SK-N-MC (cell line): Measurements from ENCODE around the gene CELA1.

Source experiments
- EZH2 ChIP-seq: fragments of 200-600 bp; sonication (generic); IDR thresholded peaks from one replicate; pipeline ENCODE4 v1.6.1; 2017; ENCODE audit warnings: antibody characterized with exemption
- POLR2AphosphoS5 ChIP-seq: IDR thresholded peaks from 2 replicates; pipeline ENCODE4 v1.6.1; 2012; ENCODE audit warnings: mild to moderate bottlenecking, low read depth, low read length, borderline replicate concordance

GRCh38 chr12:51328587-51328986 is 17.9 kb downstream of the CELA1 start:
- no peak for TF ChIP-seq POLR2AphosphoS5
- TF ChIP-seq EZH2: no peak
